NK-92 (cell line): Measurements from ENCODE around the gene ZNG1B.
"Not testable (repeated sequence)": the region's sequence is repeated elsewhere in the genome, so short reads cannot be mapped to it uniquely, and the experiment has no call there.

ENCODE experiments used
- DNase-seq: peaks from one replicate; lab custom pipeline; 2025; ENCODE audit not compliant: unreplicated experiment; lab: John Stamatoyannopoulos, UW

The ZNG1B gene

GRCh38 chr2:113542529-113542928, 105.0 kb downstream of the ZNG1B start:
- not testable (repeated sequence) for DNase-seq
